SK-N-SH treated with all-trans-retinoic acid at 6 μM for 48 hours (cell line): ENCODE results near the gene TLR3.

Experiments used
- ATAC-seq: fragments of 200-7000 bp; cut with Tn5 transposase; 3 replicates; pipeline ENCODE4 v1.9.1; 2020; ENCODE audit warnings: mild to moderate bottlenecking, moderate library complexity
- ARNTL ChIP-seq: fragments of 450-650 bp; formaldehyde crosslinking; IDR thresholded peaks from 2 replicates; pipeline ENCODE4 v1.5.0; 2020; ENCODE audit warnings: low read depth, mild to moderate bottlenecking, moderate library complexity, borderline replicate concordance
- BACH2 ChIP-seq: fragments of 250-450 bp; sonication (Bioruptor Pico); IDR thresholded peaks from 2 replicates; pipeline ENCODE4 v1.9.0; 2021; ENCODE audit warnings: mild to moderate bottlenecking, borderline replicate concordance
- CSDC2 ChIP-seq: fragments of 250-450 bp; sonication (Bioruptor Pico); IDR thresholded peaks from 2 replicates; pipeline ENCODE4 v1.5.0; 2020; ENCODE audit warnings: mild to moderate bottlenecking, moderate library complexity
- ESRRG ChIP-seq: fragments of 250-450 bp; sonication (Bioruptor Pico); IDR thresholded peaks from 2 replicates; pipeline ENCODE4 v1.6.1; 2021; ENCODE audit warnings: mild to moderate bottlenecking
- ISL1 ChIP-seq: fragments of 250-450 bp; sonication (Bioruptor Pico); IDR thresholded peaks from 2 replicates; pipeline ENCODE4 v2.1.2; 2022; ENCODE audit warnings: mild to moderate bottlenecking, moderate library complexity
- OSR1 ChIP-seq: fragments of 250-450 bp; sonication (Bioruptor Pico); IDR thresholded peaks from 2 replicates; pipeline ENCODE4 v1.8.0; 2022; ENCODE audit warnings: moderate library complexity, mild to moderate bottlenecking, inconsistent platforms
- PPARA ChIP-seq: fragments of 250-450 bp; sonication (Bioruptor Pico); IDR thresholded peaks from 2 replicates; pipeline ENCODE4 v1.5.0; 2020; ENCODE audit warnings: mild to moderate bottlenecking, borderline replicate concordance
- RARB ChIP-seq: fragments of 250-450 bp; sonication (Bioruptor Pico); IDR thresholded peaks from 2 replicates; pipeline ENCODE4 v1.8.0; 2021; ENCODE audit warnings: mild to moderate bottlenecking, moderate library complexity
- TCF4 ChIP-seq: fragments of 250-450 bp; sonication (Bioruptor Pico); IDR thresholded peaks from 2 replicates; pipeline ENCODE4 v1.8.0; 2021; ENCODE audit warnings: mild to moderate bottlenecking, moderate library complexity, borderline replicate concordance
- TOX ChIP-seq: fragments of 250-450 bp; sonication (Bioruptor Pico); IDR thresholded peaks from 2 replicates; pipeline ENCODE4 v1.8.0; 2021; ENCODE audit warnings: mild to moderate bottlenecking, moderate library complexity, borderline replicate concordance
- ZC3H10 ChIP-seq: fragments of 250-450 bp; sonication (Bioruptor Pico); IDR thresholded peaks from 2 replicates; pipeline ENCODE4 v1.5.1; 2021; ENCODE audit warnings: mild to moderate bottlenecking, moderate library complexity
- ZFP3 ChIP-seq: fragments of 250-450 bp; sonication (Bioruptor Pico); IDR thresholded peaks from 2 replicates; pipeline ENCODE4 v1.5.0; 2020; ENCODE audit warnings: mild to moderate bottlenecking, moderate library complexity
- ZFP30 ChIP-seq: fragments of 450-650 bp; formaldehyde crosslinking; IDR thresholded peaks from 2 replicates; pipeline ENCODE4 v1.5.0; 2022; ENCODE audit warnings: mild to moderate bottlenecking, moderate library complexity
- ZNF70 ChIP-seq: fragments of 450-650 bp; formaldehyde crosslinking; IDR thresholded peaks from 2 replicates; pipeline ENCODE4 v1.5.0; 2020; ENCODE audit warnings: mild to moderate bottlenecking, moderate library complexity
- TF ChIP-seq, protein P1 (sequence below): fragments of 250-450 bp; sonication (Bioruptor Pico); IDR thresholded peaks from 2 replicates; pipeline ENCODE4 v1.5.1; 2020; ENCODE audit warnings: low read depth, mild to moderate bottlenecking, moderate library complexity
- TF ChIP-seq, protein P2 (sequence below): fragments of 250-450 bp; sonication (Bioruptor Pico); IDR thresholded peaks from 2 replicates; pipeline ENCODE4 v1.8.0; 2020; ENCODE audit warnings: mild to moderate bottlenecking, moderate library complexity, borderline replicate concordance
- TF ChIP-seq, protein P3 (sequence below): fragments of 250-450 bp; sonication (Bioruptor Pico); IDR thresholded peaks from 2 replicates; pipeline ENCODE4 v1.5.1; 2021; ENCODE audit warnings: mild to moderate bottlenecking, moderate library complexity
- TF ChIP-seq, protein P4 (sequence below): fragments of 250-450 bp; sonication (Bioruptor Pico); IDR thresholded peaks from 2 replicates; pipeline ENCODE4 v1.5.0; 2020; ENCODE audit warnings: mild to moderate bottlenecking, moderate library complexity

Gene TLR3

DNA sequence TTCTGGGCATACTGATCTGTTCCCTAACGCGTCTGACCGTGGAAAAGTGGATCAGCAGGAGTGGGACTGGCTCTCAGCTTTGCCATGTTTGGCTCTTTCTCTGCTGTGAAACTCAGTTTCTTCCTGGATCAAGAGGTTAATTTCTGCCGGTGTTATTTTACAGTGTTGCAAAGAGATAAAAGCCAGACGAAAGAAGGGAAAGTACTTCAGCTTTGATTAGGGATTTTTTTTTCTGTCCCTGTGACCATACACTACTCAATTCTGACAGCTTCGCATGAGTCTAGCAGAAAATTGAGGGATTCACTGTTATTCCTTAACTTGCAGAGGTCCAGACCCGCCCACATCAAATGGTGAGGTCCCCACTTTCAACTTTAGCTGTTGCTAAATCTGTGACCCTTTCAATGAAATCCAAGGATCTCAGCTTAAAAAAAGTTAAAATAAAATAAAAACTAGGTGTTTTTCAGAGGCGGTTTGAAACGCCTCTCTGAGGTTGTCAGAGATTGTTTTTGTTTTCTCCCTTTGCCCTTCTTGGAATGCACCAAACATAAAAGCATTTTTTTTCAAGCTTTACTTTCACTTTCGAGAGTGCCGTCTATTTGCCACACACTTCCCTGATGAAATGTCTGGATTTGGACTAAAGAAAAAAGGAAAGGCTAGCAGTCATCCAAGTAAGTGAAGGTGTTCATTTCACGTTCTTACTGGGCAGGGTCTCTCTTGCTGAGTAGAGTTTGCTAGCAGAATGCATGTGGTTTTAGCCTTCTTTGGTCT lies at the start of gene TLR3:
Gene TLR3, plus strand, starts transcription at position 576 of the 768 bp plus-strand sequence. CDS start 7,464 bp downstream, outside the sequence.
- TF ChIP-seq BACH2 (CRISPR knock-in tag) (no peak), ISL1 (no peak), ZFP3 (CRISPR knock-in tag) (no peak), ESRRG (CRISPR knock-in tag) (no peak), ARNTL (CRISPR knock-in tag) (no peak)
- TF ChIP-seq, protein P1, sequence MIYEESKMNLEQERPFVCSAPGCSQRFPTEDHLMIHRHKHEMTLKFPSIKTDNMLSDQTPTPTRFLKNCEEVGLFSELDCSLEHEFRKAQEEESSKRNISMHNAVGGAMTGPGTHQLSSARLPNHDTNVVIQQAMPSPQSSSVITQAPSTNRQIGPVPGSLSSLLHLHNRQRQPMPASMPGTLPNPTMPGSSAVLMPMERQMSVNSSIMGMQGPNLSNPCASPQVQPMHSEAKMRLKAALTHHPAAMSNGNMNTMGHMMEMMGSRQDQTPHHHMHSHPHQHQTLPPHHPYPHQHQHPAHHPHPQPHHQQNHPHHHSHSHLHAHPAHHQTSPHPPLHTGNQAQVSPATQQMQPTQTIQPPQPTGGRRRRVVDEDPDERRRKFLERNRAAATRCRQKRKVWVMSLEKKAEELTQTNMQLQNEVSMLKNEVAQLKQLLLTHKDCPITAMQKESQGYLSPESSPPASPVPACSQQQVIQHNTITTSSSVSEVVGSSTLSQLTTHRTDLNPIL = no peak
- TF ChIP-seq, protein P2, sequence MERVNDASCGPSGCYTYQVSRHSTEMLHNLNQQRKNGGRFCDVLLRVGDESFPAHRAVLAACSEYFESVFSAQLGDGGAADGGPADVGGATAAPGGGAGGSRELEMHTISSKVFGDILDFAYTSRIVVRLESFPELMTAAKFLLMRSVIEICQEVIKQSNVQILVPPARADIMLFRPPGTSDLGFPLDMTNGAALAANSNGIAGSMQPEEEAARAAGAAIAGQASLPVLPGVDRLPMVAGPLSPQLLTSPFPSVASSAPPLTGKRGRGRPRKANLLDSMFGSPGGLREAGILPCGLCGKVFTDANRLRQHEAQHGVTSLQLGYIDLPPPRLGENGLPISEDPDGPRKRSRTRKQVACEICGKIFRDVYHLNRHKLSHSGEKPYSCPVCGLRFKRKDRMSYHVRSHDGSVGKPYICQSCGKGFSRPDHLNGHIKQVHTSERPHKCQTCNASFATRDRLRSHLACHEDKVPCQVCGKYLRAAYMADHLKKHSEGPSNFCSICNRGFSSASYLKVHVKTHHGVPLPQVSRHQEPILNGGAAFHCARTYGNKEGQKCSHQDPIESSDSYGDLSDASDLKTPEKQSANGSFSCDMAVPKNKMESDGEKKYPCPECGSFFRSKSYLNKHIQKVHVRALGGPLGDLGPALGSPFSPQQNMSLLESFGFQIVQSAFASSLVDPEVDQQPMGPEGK (CRISPR knock-in tag) = no peak
- TF ChIP-seq, protein P3, sequence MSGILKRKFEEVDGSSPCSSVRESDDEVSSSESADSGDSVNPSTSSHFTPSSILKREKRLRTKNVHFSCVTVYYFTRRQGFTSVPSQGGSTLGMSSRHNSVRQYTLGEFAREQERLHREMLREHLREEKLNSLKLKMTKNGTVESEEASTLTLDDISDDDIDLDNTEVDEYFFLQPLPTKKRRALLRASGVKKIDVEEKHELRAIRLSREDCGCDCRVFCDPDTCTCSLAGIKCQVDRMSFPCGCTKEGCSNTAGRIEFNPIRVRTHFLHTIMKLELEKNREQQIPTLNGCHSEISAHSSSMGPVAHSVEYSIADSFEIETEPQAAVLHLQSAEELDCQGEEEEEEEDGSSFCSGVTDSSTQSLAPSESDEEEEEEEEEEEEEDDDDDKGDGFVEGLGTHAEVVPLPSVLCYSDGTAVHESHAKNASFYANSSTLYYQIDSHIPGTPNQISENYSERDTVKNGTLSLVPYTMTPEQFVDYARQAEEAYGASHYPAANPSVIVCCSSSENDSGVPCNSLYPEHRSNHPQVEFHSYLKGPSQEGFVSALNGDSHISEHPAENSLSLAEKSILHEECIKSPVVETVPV (CRISPR knock-in tag) = no peak
- TF ChIP-seq, all 23 proteins: peak for 0
- ATAC-seq = peak; percentile 69

DNA sequence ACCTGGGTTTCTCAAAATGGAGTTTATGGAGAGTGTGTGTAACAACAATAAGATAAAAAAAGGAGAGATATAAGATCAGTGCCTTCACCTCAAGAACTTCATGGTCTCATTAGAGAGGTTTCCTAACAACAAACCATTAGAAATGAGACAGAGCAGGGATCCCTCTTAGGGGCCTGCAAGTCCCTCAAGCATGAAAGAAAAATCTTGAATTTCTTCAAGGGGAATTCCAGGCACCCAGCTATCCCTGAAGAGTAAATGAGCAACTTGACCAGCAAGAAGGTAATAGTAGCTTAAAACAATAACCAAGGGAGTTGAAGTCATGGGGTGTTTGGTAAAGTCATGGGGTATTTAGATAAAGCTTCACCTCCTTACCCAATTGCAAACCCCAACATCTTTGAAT lies 49.7 kb upstream of the TLR3 start:
- TF ChIP-seq PPARA (CRISPR knock-in tag) = no peak
- no peak for TF ChIP-seq BACH2 (CRISPR knock-in tag)
- TF ChIP-seq ZFP3 (CRISPR knock-in tag) = no peak
- TF ChIP-seq, protein P4, sequence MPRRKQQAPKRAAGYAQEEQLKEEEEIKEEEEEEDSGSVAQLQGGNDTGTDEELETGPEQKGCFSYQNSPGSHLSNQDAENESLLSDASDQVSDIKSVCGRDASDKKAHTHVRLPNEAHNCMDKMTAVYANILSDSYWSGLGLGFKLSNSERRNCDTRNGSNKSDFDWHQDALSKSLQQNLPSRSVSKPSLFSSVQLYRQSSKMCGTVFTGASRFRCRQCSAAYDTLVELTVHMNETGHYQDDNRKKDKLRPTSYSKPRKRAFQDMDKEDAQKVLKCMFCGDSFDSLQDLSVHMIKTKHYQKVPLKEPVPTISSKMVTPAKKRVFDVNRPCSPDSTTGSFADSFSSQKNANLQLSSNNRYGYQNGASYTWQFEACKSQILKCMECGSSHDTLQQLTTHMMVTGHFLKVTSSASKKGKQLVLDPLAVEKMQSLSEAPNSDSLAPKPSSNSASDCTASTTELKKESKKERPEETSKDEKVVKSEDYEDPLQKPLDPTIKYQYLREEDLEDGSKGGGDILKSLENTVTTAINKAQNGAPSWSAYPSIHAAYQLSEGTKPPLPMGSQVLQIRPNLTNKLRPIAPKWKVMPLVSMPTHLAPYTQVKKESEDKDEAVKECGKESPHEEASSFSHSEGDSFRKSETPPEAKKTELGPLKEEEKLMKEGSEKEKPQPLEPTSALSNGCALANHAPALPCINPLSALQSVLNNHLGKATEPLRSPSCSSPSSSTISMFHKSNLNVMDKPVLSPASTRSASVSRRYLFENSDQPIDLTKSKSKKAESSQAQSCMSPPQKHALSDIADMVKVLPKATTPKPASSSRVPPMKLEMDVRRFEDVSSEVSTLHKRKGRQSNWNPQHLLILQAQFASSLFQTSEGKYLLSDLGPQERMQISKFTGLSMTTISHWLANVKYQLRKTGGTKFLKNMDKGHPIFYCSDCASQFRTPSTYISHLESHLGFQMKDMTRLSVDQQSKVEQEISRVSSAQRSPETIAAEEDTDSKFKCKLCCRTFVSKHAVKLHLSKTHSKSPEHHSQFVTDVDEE (CRISPR knock-in tag) = no peak
- no peak for TF ChIP-seq ZC3H10 (CRISPR knock-in tag)
- TF ChIP-seq, protein P1 = no peak
- TF ChIP-seq OSR1 (CRISPR knock-in tag) = no peak
- no peak for TF ChIP-seq ZNF70 (CRISPR knock-in tag)
- no peak for TF ChIP-seq RARB (CRISPR knock-in tag)
- TF ChIP-seq, protein P3 (CRISPR knock-in tag) = no peak
- ATAC-seq = no peak

DNA sequence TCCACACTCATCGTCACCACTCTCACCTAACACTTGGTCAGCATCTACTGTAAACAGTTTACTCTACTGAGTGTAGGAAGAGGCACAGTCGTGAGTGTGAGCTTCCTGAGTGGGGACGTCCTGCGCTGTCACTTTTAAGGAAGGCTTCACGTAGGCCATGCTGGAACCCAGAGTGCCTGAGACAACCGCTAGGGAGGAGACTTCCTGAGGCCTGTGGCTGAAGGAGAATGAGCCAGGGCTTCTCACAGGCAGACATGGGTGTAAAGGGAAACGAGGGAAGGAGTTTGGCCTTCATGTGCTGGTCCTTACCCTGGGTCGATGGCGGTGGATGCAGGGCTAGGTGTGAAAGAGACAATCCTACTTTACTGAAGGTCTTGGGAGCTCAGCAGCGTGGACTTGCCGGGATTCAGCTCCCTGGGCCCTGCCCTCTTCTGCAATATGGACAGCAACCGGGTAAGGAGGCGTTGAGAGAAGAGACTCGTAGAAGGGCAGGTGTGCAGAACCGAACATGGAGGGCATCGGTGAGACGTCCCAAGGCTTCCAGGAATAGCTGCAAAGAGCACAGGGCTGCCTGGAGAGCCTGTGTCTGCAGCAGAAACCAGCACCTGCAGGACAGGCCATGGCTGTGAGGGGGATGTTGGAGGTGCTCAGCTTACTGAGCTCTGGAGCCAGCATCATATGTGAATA lies 48.7 kb upstream of the TLR3 start:
- ATAC-seq = no peak
- TF ChIP-seq, protein P1 = no peak
- TF ChIP-seq TCF4 (CRISPR knock-in tag) (no peak), ZFP30 (CRISPR knock-in tag) (no peak), PPARA (CRISPR knock-in tag) (no peak), ZC3H10 (CRISPR knock-in tag) (no peak), CSDC2 (CRISPR knock-in tag) (no peak), ESRRG (CRISPR knock-in tag) (no peak), TOX (CRISPR knock-in tag) (no peak), BACH2 (CRISPR knock-in tag) (no peak)
- TF ChIP-seq, protein P4 (CRISPR knock-in tag) = no peak
